ENCODE data around the gene FANCG.
A peak's percentile ranks its signal among the peaks of the same experiment; 100 is the strongest.

FANCG gene

GRCh38 chr9:35042891-35043545 lies 36.7 kb downstream of the FANCG start:
- TF ChIP-seq ZFX (IDR thresholded peaks at IDR 0.05; ENCODE audit: borderline replicate concordance): no peak
- no peak for TF ChIP-seq CTCF (IDR thresholded peaks at IDR 0.05)
- H3K27ac ChIP-seq: no peak overlapping the region

- H3K27ac ChIP-seq: no peak overlapping the region
- no peak for TF ChIP-seq ZFX (IDR thresholded peaks at IDR 0.05; ENCODE audit: borderline replicate concordance)
- no peak for TF ChIP-seq CTCF (IDR thresholded peaks at IDR 0.05)
These were observed 37.6 kb downstream of the FANCG start for GRCh38 chr9:35042081-35042604.

- no peak overlapping the region for H3K27ac ChIP-seq
- TF ChIP-seq ZFX (IDR thresholded peaks at IDR 0.05; ENCODE audit: borderline replicate concordance) (no peak), CTCF (IDR thresholded peaks at IDR 0.05) (no peak)
These were observed 43.7 kb downstream of the FANCG start for GRCh38 chr9:35035851-35036701.

GRCh38 chr9:35033101-35033500 lies 46.6 kb downstream of the FANCG start:
- TF ChIP-seq CTCF (IDR thresholded peaks at IDR 0.05): no peak
- TF ChIP-seq ZFX (IDR thresholded peaks at IDR 0.05; ENCODE audit: borderline replicate concordance): no peak
- H3K27ac ChIP-seq: no peak overlapping the region

GRCh38 chr9:35029852-35030251 lies 49.9 kb downstream of the FANCG start:
- TF ChIP-seq ZFX (IDR thresholded peaks at IDR 0.05; ENCODE audit: borderline replicate concordance) (no peak), CTCF (IDR thresholded peaks at IDR 0.05) (no peak)

GRCh38 chr9:35029241-35029640 lies 50.5 kb downstream of the FANCG start:
- H3K27ac ChIP-seq: peak overlapping the region; percentile 56
- TF ChIP-seq CTCF (IDR thresholded peaks at IDR 0.05) (no peak), ZFX (IDR thresholded peaks at IDR 0.05; ENCODE audit: borderline replicate concordance) (no peak)

More at GRCh38 chr9:35029852-35030251, 49.9 kb downstream of the FANCG start:
- peak overlapping the region; percentile 56 for H3K27ac ChIP-seq

- no peak for TF ChIP-seq ZFX (IDR thresholded peaks at IDR 0.05; ENCODE audit: borderline replicate concordance)
- TF ChIP-seq CTCF (IDR thresholded peaks at IDR 0.05): no peak
- H3K27ac ChIP-seq: no peak overlapping the region
These were observed 51.4 kb downstream of the FANCG start for GRCh38 chr9:35028341-35028740.
